Urinary bladder (tissue), 4 donors: Measurements from ENCODE around the gene PHLDA3. TPM values are rescaled to one million over a fixed set of nuclear protein-coding genes. Genes with fewer than 3 reads are reported as not detected.

Source experiments
- DNase-seq: peaks from one replicate; pipeline ENCODE4 v3.0.0-alpha.2; 2015; ENCODE audit errors: extremely low spot score
- H3K27ac ChIP-seq: one replicate; pipeline ENCODE4 v1.5.1; 2013; ENCODE audit warnings: low read depth, mild to moderate bottlenecking, moderate library complexity
- H3K36me3 ChIP-seq: one replicate; pipeline ENCODE4 v1.6.1; 2013; ENCODE audit warnings: mild to moderate bottlenecking, moderate library complexity; ENCODE audit not compliant: insufficient read depth
- H3K4me1 ChIP-seq: one replicate; pipeline ENCODE4 v1.6.1; 2013; ENCODE audit warnings: mild to moderate bottlenecking, moderate library complexity; ENCODE audit not compliant: insufficient read depth
- H3K4me3 ChIP-seq: one replicate; pipeline ENCODE4 v1.5.1; 2013; ENCODE audit warnings: low read depth, low read length
- WGBS: extraction: QIAGEN DNeasy Blood & Tissue Kit; methylation state at CpG from one replicate; pipeline ENCODE4 v1.1.7; 2013; 5-methylcytosine and 5-hydroxymethylcytosine counted together
- polyA plus RNA-seq: library from polyadenylated mRNA; stranded (reverse); fragments of 200-250 nt; gene quantifications from one replicate; pipeline ENCODE4 v1.2.3, GENCODE V29; 2013
- total RNA-seq: library from RNA; depleted of rRNA; stranded (reverse); fragments of >200 nt; gene quantifications from one replicate; pipeline ENCODE4 v1.2.3, GENCODE V29; 2014
- donor health status: healthy with polysubstance abuse.
- donor health status: healthy.

Gene PHLDA3
- total RNA-seq: 15.2 TPM
- 134 TPM for polyA plus RNA-seq

DNA sequence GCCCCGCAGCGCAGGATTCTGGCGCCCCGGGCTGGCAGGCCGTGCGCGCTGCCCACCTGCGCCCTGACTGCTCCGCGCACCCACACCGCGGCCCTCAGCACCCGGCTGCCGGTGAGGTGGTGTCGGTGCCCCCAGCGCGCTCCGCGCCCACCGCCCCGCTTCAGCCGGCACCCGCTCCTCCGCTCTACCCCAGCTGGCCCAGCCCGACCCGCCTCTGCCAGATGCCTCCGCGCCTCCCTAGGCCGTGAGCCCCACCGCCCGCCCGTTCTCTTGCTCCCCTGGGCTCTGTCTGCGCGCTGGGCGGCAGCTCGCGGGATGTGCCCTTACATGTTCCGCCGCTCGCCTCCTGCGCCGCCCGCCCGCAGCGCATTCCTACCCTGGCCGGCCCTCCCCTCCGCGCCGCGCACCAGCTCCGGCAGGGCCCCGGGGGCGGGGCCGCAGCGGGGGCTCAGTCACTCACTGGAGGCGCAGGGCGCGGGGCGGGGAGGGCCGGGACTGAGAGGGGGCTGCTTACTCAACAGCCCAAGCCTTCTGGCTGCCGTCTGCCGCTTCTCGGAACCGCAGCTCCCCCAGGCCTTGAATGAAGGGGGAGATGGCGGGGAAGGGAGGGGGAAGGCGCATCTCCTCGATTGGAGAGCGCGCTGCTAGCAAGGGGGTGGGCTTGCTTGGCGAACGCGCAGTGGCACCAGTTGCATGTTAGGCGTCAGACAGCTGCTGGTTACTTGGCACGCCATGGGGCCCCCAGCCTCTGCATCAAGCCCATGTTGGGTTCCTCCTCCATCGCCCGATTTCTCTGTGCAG, at the start of gene PHLDA3:
Gene PHLDA3, minus strand, starts transcription at position 345 of the 801 bp plus-strand sequence. CDS start 402 bp downstream, outside the sequence.
- DNase-seq: no peak
- WGBS: 1% methylated on average over 76 of the region's 76 CpGs
- peak within 1 kb of the TSS; percentile 60 for H3K4me3 ChIP-seq
- peak within 1 kb of the TSS; percentile 97 for H3K27ac ChIP-seq
- H3K4me1 ChIP-seq: no peaks in the 10 kb centered on the region
- no peaks in the 10 kb centered on the region for H3K36me3 ChIP-seq

DNA sequence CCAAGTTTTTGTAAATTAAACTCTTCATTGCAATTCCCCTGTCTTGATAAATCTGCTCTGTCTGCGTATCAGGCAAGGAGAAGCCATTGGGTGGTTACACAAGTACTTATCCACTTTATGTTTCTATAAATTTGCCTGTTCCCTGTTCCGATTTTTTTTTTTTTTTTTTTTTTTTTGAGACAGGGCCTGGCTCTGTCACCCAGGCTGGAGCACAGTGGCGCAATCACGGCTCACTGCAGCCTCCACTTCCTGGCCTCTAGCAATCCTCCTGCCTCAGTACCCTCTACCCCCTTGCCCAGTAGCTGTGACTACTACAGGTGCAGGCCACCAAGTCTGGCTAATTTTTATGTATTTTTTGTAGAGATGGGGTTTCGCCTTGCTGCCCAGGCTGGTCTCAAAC, 49.1 kb upstream of the PHLDA3 start:
- Histone ChIP-seq H3K4me1 (no peaks in the 10 kb centered on the region), H3K27ac (no peak overlapping the region), H3K36me3 (no peaks in the 10 kb centered on the region), H3K4me3 (no peak overlapping the region)
- WGBS: 83% methylated on average over 5 of the region's 5 CpGs
- no peak for DNase-seq

DNA sequence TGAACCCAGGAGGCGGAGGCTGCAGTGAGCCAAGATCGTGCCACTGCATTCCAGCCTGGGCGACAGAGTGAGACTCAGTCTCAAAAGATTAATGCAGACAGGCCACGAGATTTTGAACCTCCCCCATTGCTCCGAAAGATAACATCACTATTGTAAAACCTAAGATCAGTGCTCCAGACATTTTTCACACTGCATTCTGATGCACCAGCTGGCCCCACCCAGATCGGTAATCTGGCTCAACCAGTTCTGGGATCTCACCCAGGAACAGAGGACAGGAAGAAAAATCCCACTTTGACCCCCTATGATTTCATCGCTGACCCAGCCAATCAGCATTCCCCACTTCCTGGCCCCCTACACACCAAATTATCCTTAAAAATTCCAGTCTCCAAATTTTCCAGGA, 48.6 kb upstream of the PHLDA3 start:
- 71% methylated on average over 7 of the region's 7 CpGs for WGBS
- Histone ChIP-seq H3K4me1 (no peaks in the 10 kb centered on the region), H3K36me3 (no peaks in the 10 kb centered on the region), H3K27ac (no peak overlapping the region), H3K4me3 (no peak overlapping the region)
- no peak for DNase-seq

DNA sequence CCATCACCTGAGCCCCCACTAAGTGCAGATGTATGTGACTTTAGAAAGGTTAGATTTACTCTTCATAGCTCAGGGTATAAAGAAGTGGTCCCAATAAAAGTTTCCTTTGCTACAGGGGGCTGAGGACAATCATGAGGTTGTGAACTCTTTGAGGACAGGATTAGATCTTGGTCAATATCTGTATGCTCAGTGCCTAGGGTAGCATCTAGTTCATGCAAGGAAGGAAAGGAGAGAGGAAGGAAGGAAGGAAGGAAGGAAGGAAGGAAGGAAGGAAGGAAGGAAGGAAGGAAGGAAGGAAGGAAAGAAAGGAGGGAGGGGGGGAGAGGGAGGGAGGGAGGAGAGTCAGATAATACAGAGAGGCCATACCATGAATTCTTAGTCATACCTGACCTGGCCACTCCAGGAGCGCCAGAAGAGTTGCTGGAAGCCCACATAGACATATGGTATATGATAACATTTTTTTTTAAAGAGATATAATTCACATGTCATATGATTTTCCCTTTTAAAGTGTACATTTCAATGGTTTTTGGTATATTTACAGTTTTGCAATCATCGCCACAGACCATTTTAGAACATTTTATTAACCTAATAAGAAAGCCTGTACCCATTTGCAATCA, 47.6 kb upstream of the PHLDA3 start:
- Histone ChIP-seq H3K36me3 (no peaks in the 10 kb centered on the region), H3K4me1 (no peaks in the 10 kb centered on the region), H3K27ac (no peak overlapping the region), H3K4me3 (no peak overlapping the region)
- WGBS: 93% methylated on average over 2 of the region's 2 CpGs
- DNase-seq: no peak

DNA sequence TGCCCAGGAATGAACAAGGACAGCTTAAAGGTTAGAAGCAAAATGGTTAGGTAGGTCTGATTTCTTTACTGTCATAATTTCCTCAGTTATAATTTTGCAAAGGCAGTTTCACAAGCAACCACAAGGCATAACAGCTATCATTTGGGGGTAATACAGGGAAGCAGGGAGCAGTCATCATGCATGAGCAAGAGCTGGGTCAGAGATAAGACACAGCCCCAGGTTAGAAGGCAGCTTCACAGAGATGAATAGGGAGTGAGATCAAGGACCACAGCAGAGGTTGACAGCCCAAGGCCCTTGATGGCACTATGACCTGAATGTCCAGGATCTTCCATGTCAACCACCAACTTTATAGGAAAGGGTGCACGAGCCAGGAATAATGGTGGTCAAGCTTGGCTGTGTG, 46.9 kb upstream of the PHLDA3 start:
- H3K4me3 ChIP-seq: no peak overlapping the region
- H3K27ac ChIP-seq: no peak overlapping the region
- no peaks in the 10 kb centered on the region for H3K36me3 ChIP-seq
- H3K4me1 ChIP-seq: no peaks in the 10 kb centered on the region
- 98% methylated on average over 1 of the region's 1 CpG for WGBS
- DNase-seq: no peak

DNA sequence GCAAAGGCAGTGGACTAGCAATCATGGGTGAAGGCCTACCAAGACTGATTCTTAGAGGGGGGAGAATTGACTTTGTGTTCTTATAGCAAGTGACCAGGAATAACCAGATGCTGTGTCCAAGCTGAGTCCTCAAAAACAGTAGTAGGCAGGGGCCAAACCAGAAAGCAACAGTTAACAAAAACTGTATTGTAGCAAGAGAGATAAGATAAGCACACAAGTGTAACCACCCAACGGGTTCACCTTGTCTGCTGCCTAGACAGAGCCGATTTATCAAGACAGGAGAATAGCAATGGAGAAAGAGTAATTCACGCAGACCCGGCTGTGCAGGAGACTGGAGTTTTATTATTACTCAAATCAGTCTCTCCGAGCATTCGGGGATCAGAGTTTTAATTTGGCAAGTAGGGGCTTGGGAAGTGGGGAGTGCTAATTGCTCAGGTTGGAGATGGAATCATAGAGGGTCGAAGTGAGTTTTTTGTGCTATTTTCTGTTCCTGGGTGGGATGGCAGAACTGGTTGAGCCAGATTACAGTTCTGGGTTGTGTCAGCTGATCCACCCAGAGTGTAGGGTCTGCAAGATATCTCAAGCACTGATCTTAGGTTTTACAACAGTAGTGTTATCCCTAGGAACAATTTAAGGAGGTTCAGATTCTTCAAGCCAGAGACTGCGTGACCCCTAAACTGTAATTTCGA, 46.2 kb upstream of the PHLDA3 start:
- 83% methylated on average over 9 of the region's 9 CpGs for WGBS
- H3K27ac ChIP-seq: no peak overlapping the region
- no peak overlapping the region for H3K4me3 ChIP-seq
- no peaks in the 10 kb centered on the region for H3K36me3 ChIP-seq
- no peaks in the 10 kb centered on the region for H3K4me1 ChIP-seq
- DNase-seq: no peak

DNA sequence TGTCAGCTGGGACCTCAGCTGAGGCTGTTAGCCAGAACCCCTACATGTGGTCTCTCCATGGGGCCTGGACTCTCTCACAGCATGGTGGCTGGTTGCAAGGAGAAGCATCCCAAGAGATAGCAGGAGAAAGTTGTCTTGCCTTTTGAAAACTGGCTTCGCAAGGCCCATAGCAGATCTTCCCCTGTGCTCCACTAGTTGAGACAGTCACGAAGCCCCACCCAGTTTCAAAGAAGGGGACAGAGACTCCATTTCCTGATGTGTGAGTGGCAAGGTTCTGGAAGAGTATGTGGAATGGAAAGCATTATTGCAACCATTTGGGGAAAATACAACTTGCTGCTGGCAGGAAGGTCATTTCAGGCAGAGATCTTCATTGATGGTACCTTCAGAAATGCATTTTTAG, 45.5 kb upstream of the PHLDA3 start:
- Histone ChIP-seq H3K36me3 (no peaks in the 10 kb centered on the region), H3K27ac (no peak overlapping the region), H3K4me3 (no peak overlapping the region), H3K4me1 (no peaks in the 10 kb centered on the region)
- WGBS: 98% methylated on average over 2 of the region's 2 CpGs
- no peak for DNase-seq

DNA sequence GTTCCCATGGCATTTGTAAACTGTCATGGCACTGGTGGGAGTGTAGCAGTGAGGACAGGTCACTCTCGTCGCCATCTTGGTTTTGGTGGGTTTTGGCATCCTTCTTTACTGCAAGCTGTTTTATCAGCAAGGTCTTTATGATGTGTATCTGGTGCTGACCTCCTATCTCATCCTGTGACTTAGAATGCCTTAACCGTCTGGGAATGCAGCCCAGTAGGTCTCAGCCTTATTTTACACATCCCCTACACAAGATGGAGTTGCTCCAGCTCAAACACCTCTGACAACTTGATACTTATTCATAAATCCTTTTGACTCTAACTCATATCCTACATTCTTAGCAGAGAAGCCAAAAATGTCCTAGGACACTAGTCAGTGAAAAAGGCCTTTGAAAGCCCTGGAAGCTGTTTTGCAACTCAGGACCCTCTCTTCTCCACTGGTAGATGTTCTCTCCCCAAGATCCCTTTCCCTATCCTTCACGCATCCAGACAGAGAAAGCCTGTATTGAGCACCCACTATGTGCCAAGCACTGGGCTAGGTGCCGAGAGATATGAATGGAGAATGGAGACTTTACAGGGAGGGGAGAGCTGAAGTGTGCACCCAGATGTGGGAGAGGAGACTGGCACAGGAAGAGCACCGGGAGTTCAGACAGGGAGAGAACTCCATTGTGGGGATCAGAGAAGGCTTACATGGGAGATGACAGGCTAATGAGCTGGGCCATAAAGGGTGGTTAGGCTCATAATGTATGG, 44.7 kb upstream of the PHLDA3 start:
- H3K27ac ChIP-seq: no peak overlapping the region
- no peak for DNase-seq
- 82% methylated on average over 6 of the region's 6 CpGs for WGBS
- H3K4me3 ChIP-seq: no peak overlapping the region
- no peaks in the 10 kb centered on the region for H3K36me3 ChIP-seq
- H3K4me1 ChIP-seq: no peaks in the 10 kb centered on the region

DNA sequence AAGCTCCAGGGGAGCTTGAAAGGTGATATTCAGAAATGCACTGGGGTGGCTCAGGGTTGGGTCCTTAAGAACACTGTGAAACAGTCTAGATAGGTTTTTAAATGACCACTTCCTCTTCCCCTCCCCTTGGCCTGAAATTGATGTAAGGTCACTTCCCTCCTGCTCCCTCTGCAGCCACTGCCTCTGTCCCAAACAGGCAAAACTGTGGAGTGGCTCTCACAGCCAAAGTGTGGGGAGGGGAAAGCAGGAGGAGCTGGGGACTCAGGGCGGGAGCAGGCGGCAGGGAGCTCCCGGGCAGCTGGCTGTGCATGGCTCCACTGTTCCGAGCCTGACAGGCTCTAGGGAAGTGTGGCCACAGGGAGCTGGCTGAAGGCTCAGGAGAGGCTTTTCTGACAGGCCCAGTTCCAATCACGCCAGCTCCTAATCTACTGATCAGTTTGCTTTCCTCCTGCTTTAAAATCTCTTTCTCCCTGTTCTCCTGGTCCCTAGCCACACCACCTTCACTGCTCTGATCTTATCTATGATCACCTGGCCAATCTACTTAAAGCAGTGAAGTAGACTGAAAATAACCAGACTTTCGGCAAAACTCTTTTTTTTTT, 43.1 kb upstream of the PHLDA3 start:
- no peak for DNase-seq
- Histone ChIP-seq H3K36me3 (no peaks in the 10 kb centered on the region), H3K4me3 (no peak overlapping the region), H3K4me1 (no peaks in the 10 kb centered on the region), H3K27ac (peak overlapping the region; percentile 57)
- 12% methylated on average over 6 of the region's 6 CpGs for WGBS

DNA sequence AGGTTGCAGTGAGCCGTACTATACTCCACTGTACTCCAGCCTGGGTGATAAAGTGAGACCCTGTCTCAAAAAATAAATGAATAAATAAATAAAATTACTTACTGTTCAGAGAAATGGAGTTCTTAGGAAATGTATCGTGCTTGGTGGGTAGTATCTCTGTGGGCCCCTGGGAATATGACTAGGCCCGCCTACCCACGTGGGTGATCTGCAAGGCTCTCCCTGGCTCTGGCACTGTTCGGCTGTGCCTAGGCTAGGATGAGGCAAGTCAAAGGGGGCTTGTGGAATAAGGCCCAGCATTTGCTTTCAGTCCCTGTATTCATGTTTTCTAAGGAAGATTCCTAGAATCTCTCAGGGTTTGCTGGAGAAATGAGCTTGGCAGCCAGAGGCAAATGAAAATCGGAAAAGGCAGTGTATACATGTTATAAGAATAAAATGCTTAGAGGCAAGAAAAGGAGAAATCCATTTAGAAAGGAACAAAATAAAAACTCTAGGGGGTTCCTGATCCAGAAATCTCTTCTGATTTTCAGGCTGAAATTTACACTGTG, 42.5 kb upstream of the PHLDA3 start:
- no peaks in the 10 kb centered on the region for H3K4me1 ChIP-seq
- H3K4me3 ChIP-seq: no peak overlapping the region
- no peaks in the 10 kb centered on the region for H3K36me3 ChIP-seq
- no peak for DNase-seq
- no peak overlapping the region for H3K27ac ChIP-seq
- WGBS: 77% methylated on average over 6 of the region's 6 CpGs

DNA sequence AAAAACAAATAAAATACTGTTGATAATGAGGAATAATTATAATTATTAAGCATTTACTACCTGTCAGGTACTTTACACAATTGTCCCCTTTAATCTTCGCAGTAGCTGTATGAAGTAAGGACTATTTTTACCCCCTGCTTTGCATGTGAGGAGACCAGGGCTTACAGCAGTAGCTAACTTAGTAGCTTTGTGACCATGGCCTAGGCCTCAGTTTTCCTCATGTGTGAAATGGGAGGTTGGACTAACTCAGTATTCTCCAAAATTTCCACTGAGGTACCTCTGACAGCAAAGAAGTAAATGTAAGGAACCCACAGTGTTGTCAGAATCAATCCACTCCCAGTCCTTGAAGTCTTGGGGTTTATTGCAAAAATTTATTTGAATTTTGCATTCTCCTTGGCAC, 41.7 kb upstream of the PHLDA3 start:
- no peak overlapping the region for H3K27ac ChIP-seq
- 100% methylated on average over 1 of the region's 1 CpG for WGBS
- no peaks in the 10 kb centered on the region for H3K36me3 ChIP-seq
- H3K4me3 ChIP-seq: no peak overlapping the region
- no peaks in the 10 kb centered on the region for H3K4me1 ChIP-seq
- no peak for DNase-seq

DNA sequence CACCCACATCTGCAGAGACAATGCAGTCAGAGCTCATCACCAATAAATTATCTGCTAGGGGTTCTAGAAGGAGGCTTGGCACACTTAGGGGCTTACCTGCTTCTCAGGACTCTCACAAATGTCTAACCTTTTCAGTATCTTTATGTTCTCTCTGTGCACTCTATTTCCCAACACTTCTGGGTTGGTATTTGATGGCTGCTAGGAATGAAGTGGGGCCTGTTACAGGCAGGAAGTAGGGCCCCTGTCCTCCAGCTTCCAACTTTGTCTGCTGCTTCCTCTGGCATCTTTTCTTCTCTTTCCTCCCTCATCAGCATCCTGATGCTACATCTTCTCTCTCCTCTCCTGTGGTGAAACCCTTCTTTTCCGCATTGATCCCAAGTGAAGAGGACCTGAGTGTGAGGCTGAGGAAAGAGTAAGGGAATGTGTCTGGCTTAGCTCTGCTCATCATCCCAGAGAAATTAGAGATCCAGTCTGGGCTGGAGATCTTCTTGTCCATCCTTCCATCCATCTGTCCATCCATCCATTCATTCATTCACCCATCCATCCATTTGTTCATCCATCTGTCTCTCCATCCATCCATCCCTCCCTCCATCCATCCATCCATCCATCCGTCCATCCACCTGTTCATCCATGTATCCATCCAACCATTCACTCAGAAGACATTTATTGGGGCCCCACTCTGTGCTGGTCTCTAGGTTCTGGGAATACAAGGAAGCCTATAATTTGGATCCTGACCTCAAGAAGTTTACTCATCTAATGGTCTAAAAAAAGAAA, 40.8 kb upstream of the PHLDA3 start:
- Histone ChIP-seq H3K4me1 (no peaks in the 10 kb centered on the region), H3K27ac (no peak overlapping the region), H3K36me3 (no peaks in the 10 kb centered on the region), H3K4me3 (no peak overlapping the region)
- DNase-seq: no peak
- 100% methylated on average over 2 of the region's 2 CpGs for WGBS
